Measurements from ENCODE around the gene CAMTA1.
"Not testable (repeated sequence)": the region's sequence is repeated elsewhere in the genome, so short reads cannot be mapped to it uniquely, and the experiment has no call there.

Gene CAMTA1

GRCh38 chr1:7366286-7366954 lies 581.2 kb downstream of the CAMTA1 start:
- DNase-seq = no peak

GRCh38 chr1:7366955-7367665 lies 581.9 kb downstream of the CAMTA1 start:
- DNase-seq = no peak

DNA sequence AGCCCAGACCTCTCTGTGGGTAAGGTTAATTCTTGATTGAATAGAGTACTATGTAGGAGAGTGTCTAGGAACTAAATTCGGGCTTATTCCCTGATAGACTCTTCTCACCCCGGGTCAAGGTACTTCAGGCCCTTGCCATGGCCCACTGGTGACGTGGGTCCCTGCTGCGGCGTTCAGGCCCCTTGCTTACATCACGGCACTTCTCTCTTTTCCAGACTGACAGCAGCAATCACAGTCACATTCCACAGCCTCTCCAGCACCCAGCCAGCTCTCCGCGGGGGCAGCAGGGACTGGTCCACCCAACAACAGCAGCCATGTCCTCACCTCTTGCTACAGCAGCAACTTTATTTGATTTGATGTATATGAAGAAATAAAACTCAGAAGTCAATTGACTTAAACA lies 584.6 kb downstream of the CAMTA1 start:
- DNase-seq = no peak

- DNase-seq = no peak
These were observed 586.7 kb downstream of the CAMTA1 start for GRCh38 chr1:7371926-7372325.

DNA sequence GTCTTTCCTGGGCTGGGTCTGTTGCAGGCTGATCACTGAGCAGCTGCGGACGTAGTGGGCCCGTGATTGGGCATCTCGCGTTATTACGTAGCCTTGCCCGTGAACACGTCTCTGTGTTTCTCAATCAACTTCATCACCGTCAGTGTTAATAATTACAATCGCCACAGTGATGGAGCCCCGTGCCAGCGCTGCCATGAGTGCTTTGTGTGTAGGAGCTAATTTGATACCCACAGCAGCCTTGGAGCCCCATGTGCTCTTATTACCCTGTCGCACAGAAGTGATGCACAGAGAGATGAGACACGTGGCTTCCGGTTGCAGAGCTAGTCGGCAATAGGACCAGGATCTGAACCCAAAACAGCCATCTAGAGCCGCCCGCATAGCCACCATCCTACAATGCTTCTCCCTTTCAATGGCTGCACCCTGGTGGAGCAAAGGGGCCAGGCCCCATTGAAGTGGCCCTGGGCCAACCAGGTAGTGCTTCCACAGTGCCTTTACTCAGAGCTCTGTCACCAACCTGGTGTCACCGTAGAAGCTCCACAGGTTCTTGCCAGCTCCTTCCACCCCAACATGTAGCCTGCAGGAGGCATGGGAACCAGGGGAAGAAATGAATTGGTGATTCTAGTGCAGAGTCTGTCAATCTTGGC lies 587.3 kb downstream of the CAMTA1 start:
- DNase-seq = no peak

GRCh38 chr1:7373251-7373650 lies 588.0 kb downstream of the CAMTA1 start:
- no peak for DNase-seq

DNA sequence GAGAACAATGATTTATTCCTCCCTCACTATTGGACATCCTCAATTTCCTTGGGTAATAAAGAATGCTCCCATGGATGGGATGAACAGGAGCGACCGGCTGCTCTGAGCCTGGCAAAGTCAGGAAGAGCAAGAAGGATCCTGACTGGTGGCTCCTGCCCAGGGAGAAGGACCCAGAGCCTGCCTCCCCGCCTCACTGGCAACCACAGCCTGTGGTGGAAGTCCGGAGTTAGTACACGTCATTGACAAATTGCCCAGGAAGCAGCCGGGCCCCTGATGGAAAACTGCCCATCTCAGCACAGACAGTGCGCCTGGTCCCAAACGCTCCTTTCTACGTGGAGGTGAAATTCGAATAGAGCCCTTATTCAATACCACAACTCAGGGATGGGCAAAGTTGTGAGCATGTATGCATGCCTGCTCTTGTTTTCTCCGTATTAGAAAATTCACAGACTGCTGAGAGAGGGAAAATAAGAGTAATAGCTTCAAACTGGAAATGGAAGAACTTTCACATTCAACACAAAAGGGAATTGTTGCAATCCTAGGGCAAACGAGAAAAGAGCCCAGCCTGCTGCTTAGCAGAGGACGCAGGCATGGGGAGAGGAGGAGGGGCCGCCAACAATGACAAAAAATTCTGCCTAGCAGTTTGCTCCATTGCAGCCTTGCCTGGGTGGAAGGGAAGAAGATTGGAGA lies 588.8 kb downstream of the CAMTA1 start:
- no peak for DNase-seq

DNA sequence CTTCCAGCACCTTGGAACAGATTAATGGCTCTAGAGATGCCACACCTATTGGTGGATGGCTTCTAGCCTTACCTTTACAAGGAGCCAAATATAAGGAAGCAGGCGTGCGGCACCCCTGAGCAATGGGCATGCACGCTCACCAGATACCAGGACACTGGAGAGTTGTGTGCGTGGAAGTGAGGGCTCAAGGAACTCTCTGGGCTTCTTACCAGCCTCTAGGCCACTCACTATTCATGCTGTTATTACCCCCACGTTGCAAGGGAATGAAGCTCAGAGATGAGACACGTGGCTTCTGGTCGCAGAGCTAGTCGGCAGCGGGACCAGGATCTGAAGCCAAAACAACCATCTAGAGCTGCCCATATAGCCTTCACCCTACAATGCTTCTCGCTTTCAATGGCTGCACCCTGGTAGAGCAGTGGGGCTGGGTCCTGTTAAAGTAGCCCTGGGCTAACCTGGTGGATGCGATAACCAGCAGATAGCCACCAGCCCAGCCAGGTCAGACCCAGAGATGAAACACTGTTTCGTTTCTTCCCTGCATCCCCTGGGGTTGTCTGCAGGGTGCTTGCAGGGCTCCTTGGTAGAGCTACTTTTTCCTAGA lies 589.4 kb downstream of the CAMTA1 start:
- no peak for DNase-seq

GRCh38 chr1:7375329-7375728 lies 590.1 kb downstream of the CAMTA1 start:
- no peak for DNase-seq

GRCh38 chr1:7375781-7376660 lies 590.8 kb downstream of the CAMTA1 start:
- DNase-seq = no peak

DNA sequence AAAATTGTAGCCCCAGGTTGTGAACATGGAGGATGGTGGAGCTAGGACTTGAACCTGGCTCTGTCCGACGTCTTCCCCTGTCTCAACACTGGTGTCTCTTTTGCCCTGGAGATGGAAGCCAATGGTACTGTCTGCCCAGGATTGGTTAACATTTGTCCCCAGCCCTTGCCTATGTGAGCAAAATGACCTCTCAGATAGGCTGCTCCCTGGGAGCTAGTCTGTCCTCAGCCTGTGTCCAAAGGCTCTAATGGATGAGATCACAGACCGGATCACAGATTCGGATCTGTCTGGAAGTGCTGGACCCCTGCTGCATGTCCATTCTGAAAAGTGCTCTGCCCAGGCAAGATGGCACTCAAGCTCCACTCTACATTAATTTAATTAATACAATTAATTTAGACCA lies 591.4 kb downstream of the CAMTA1 start:
- no peak for DNase-seq

- no peak for DNase-seq
These were observed 593.3 kb downstream of the CAMTA1 start for GRCh38 chr1:7378346-7379130.

DNA sequence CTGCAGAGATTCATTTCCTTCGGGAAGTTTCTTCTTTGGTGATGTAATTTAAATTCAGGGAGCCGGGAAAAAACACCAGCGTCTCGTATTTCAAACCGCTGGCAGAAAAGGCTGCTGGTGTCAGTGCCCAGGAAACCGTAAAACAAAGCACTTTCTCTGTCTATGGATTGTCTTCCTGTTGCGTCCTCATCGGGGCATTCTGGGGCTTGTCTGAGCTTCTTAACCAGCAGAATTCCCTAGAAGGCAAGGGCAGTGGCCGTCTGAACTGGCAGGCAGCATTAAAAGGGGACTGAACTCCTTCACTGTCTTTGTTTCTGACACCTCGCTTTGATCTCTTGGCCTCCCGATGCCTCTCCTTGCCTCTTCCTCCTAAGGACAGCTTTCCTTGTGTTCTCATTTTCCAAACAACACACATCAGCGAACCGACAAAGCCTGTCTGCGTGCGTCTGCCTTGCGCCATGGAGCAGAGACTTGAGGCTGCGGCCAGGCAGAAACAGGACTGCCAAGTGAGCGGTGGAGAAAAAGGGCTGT lies 594.3 kb downstream of the CAMTA1 start:
- DNase-seq = no peak

DNA sequence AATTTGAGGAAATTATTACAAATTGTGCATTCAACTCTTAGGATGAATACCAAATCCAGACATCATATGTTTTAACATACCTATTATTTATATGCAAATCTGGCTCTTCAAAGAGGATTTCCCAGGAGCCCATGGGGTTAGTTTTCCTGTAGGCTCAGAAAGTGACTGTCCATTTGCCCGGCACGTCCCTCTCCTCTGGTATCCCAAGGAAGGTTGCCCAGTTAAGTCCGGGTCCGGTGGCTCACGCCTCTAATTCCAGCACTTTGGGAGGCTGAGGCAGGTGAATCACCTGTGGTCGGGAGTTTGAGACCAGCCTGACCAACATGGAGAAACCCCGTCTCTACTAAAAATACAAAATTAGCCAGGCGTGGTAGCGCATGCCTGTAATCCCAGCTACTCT lies 594.8 kb downstream of the CAMTA1 start:
- DNase-seq = not testable (repeated sequence)

DNA sequence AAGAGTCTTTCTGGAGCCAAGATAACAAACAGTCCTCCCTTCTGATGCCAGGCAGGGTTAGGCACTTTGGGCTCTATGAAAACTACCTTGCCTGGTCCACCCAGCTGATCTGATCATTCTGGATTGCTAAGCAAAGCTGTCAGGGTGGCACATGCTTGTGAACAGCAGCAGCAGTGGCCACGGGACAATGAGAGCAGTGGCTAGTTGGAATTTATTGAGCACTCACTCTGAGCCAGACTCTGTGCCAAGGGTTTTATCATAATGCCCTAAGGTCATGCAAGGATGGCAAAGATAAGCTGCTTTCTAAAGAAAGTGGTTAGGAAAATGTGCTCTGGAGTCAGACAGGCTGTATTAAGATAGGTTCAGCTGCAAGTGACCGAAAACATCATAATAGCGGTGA lies 595.5 kb downstream of the CAMTA1 start:
- DNase-seq = no peak

- not testable (repeated sequence) for DNase-seq
These were observed 596.5 kb downstream of the CAMTA1 start for GRCh38 chr1:7381729-7382128.

DNA sequence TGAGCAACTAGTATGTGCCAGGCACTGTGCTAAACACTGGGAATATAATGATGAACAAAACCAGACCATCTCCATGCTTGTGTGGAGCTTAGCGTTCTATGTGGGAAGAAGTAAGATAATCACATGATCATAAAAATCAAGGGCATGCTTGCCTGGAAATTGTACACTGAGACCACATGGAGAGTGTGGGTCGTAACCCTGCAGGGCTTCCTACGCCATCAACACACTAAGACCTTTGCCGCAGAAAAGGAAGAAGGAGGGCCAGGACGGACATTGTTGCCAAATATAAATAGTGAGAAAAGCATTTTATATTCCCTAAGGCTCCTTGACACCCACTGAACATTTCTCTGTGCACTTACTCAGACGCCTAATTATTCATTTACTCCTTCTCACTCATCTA lies 597.7 kb downstream of the CAMTA1 start:
- DNase-seq = no peak

DNA sequence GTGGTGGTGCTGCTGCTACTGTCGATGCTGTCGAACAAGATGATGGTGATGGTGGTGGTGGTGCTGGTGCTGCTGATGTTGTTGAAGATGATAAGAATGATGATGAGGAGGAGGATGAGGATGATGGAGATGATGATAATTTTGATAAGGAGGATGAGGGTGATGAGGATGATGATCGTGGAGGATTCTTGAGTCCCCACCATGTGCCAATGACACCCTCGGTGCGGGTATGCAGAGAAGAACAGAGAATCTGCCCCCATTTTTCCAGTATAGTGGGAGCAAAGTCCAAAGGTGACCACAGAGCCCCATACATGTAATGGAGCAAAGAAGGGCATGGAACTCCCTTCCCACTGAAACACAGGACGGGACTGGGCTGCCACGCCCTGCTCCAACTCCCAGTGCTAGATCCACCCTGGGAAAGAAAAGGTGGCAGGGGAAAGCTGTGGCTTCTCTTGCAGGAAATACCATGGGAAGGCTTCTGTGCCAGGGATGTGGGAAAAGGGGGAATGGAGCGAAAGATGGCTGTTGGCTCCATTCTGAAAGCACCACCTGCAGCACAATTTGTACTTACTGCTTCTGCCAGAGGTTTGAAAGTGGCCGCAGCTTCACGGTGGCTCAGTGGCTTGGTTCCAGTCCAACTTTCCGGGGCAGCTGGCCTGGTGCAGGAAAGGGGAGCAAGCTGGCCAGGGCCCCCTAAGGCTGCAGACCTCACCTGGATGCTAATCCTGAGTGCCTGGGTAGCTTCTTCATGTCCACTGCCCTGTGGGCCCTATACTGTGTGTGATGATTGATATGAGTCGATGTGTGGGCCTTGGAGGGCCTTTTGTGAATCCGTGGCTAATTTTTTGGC lies 598.6 kb downstream of the CAMTA1 start:
- no peak for DNase-seq

- no peak for DNase-seq
These were observed 599.4 kb downstream of the CAMTA1 start for GRCh38 chr1:7384679-7385078.

Data from Kasumi-1 (cell line).